LNCaP clone FGC (cell line): ENCODE data around the gene LDLRAD3.

Source experiments
- DNase-seq: peaks from one replicate; pipeline ENCODE4 v3.0.0-alpha.2; 2011; ENCODE audit warnings: low read depth
- H3K4me3 ChIP-seq: 2 replicates; pipeline ENCODE4 v1.5.1; 2011; ENCODE audit warnings: mild to moderate bottlenecking, low read depth, low read length, control low read depth
- CTCF ChIP-seq: IDR thresholded peaks from 2 replicates; pipeline ENCODE4 v1.5.1; 2012; ENCODE audit warnings: mild to moderate bottlenecking; ENCODE audit not compliant: control insufficient read depth, insufficient read depth; ENCODE audit errors: extremely low read depth

LDLRAD3 gene

DNA sequence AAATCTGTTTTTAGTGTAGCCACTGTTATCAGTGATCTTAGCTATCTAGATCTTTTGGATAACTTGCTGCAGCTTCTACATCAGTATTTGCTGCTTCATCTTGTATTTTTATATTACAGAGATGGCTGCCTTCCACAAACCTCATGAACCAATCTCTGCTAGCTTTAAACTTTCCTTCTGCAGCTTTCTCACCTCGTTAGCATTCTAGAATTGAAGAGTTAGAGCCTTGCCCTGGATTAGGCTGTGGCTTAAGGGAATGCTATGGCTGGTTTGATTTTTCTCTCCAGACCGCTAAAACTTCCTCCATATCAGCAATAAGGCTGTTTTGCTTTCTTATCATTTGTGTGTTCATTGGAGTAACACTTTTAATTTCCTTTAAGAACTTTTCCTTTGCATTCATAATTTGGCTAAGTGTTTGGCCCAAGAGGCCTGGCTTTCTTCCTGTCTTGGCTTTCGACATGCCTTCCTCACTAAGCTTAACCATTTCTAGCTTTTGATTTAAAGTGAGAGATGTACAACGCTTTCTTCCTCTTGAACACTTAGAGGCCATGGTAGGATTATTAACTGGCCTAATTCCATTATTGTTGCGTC lies 51.9 kb downstream of the LDLRAD3 start:
- no peak for TF ChIP-seq CTCF
- DNase-seq, result no peak
- no peak overlapping the region for H3K4me3 ChIP-seq

- H3K4me3 ChIP-seq, result no peak overlapping the region
- no peak for DNase-seq
- TF ChIP-seq CTCF, result no peak
Measured at GRCh38 chr11:35997902-35998520, 54.1 kb downstream of the LDLRAD3 start.

DNA sequence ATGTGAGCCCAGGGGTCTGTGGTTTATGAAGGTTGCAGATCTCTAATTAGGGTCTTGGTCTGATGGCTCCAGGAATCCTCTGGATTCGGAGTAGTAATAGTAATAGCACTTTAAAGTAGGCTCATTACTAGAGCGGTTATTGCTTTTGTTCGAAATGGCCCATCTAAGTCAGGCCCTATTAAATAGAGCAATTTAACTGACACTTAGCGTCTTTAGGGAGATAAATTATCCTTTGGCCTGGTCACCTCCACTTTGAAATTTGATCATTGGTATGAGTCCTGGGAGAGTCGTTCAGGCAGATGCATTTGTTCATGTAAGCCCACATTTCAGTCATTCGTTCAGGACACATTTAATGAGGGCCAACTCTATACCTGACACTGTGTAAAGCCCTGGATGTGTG lies 54.8 kb downstream of the LDLRAD3 start:
- no peak for TF ChIP-seq CTCF
- no peak for DNase-seq
- H3K4me3 ChIP-seq, result no peak overlapping the region

- H3K4me3 ChIP-seq, result no peak overlapping the region
- peak; percentile 85 for DNase-seq
- no peak for TF ChIP-seq CTCF
Measured at GRCh38 chr11:36000616-36001190, 56.8 kb downstream of the LDLRAD3 start.

GRCh38 chr11:36002196-36002595 lies 58.3 kb downstream of the LDLRAD3 start:
- DNase-seq, result no peak
- no peak overlapping the region for H3K4me3 ChIP-seq
- TF ChIP-seq CTCF, result no peak

- no peak overlapping the region for H3K4me3 ChIP-seq
- DNase-seq, result no peak
- no peak for TF ChIP-seq CTCF
Measured at GRCh38 chr11:36002796-36003195, 58.9 kb downstream of the LDLRAD3 start.
